Ascending aorta (tissue), 2 donors: ENCODE data around the gene CHRNB1. TPM values are rescaled to one million over a fixed set of nuclear protein-coding genes. Genes with fewer than 3 reads are reported as not detected.

Experiments used
- DNase-seq, 2 donors: peaks; one replicate each; pipeline ENCODE4 v3.0.0-alpha.2; 2019; ENCODE audit warnings: low spot score in 2 of 2
- H3K27ac ChIP-seq, 2 donors: fragments of 200-600 bp; sonication (generic); one replicate each; pipeline ENCODE4 v1.5.1; 2016 to 2017; ENCODE audit warnings: mild to moderate bottlenecking in 1 of 2
- H3K27me3 ChIP-seq: fragments of 200-600 bp; sonication (generic); one replicate; pipeline ENCODE4 v1.5.1; 2017
- H3K36me3 ChIP-seq, 2 donors: fragments of 200-600 bp; sonication (generic); one replicate each; pipeline ENCODE4 v1.5.1; 2016
- H3K4me1 ChIP-seq, 2 donors: fragments of 200-600 bp; sonication (generic); one replicate each; pipeline ENCODE4 v1.5.1; 2016 to 2017; ENCODE audit warnings: mild to moderate bottlenecking in 1 of 2
- H3K4me3 ChIP-seq, 2 donors: fragments of 200-600 bp; sonication (generic); one replicate each; pipeline ENCODE4 v1.5.1; 2016 to 2017; ENCODE audit warnings: mild to moderate bottlenecking in 1 of 2
- H3K9me3 ChIP-seq, 2 donors: fragments of 200-600 bp; sonication (generic); one replicate each; pipeline ENCODE4 v1.5.1; 2016
- CTCF ChIP-seq, 3 experiments: fragments of 200-600 bp in 2 of 3; fragments of 450-650 bp in 1 of 3; sonication (generic) in 2 of 3; IDR thresholded peaks; one replicate each; pipeline ENCODE4 v1.5.1; 2016 to 2019; ENCODE audit warnings: antibody characterized with exemption in 3 of 3, mild to moderate bottlenecking in 1 of 3, moderate library complexity in 1 of 3
- intact Hi-C: fragments of 100-400 bp; cut with DNase I; formaldehyde crosslinking; loops from one replicate; pipeline ENCODE4 v1.15.1; 2023
- total RNA-seq: library from RNA; depleted of rRNA; stranded (reverse); fragments of >200 nt; gene quantifications from one replicate; pipeline ENCODE4 v1.1.0, GENCODE V29; 2016

The CHRNB1 gene
- total RNA-seq, 1 donor from 2014 or later: 5.0 TPM

GRCh38 chr17:7442142-7442541, 2.7 kb upstream of the CHRNB1 start:
- Histone ChIP-seq H3K27me3 (peaks cover 18% of the 10 kb centered on the region), H3K4me1 (peaks cover 18 to 38% of the 10 kb centered on the region in 2 donors), H3K36me3 (no peaks in the 10 kb centered on the region), H3K27ac (no peak overlapping the region), H3K9me3 (no peaks in the 10 kb centered on the region), H3K4me3 (no peak overlapping the region)
- no peak for TF ChIP-seq CTCF (IDR thresholded peaks at IDR 0.05)
- intact Hi-C loops: no loop called here
- DNase-seq: no peak

GRCh38 chr17:7443499-7444485, 1.1 kb upstream of the CHRNB1 start:
- H3K4me3 ChIP-seq: no peak overlapping the region
- H3K36me3 ChIP-seq: no peaks in the 10 kb centered on the region
- no peak for DNase-seq
- H3K27ac ChIP-seq: peak overlapping the region in 1 of 2 donors; percentile 34
- TF ChIP-seq CTCF (IDR thresholded peaks at IDR 0.05): no peak
- H3K4me1 ChIP-seq: peaks cover 15 to 35% of the 10 kb centered on the region in 2 donors
- peaks cover 16% of the 10 kb centered on the region for H3K27me3 ChIP-seq
- intact Hi-C loops: no loop called here
- no peaks in the 10 kb centered on the region for H3K9me3 ChIP-seq

- Histone ChIP-seq H3K36me3 (no peaks in the 10 kb centered on the region), H3K9me3 (no peaks in the 10 kb centered on the region), H3K27ac (no peak overlapping the region), H3K4me3 (peak overlapping the region; percentile 60 to 62), H3K4me1 (peaks cover 10 to 21% of the 10 kb centered on the region in 2 donors), H3K27me3 (peaks cover 4% of the 10 kb centered on the region)
- no peak for TF ChIP-seq CTCF (IDR thresholded peaks at IDR 0.05)
- intact Hi-C loops: no loop called here
- no peak for DNase-seq
Measured at GRCh38 chr17:7445619-7445968, 733 bp downstream of the CHRNB1 start.

GRCh38 chr17:7448461-7448860, 3.6 kb downstream of the CHRNB1 start:
- peaks cover 4% of the 10 kb centered on the region for H3K27me3 ChIP-seq
- TF ChIP-seq CTCF (IDR thresholded peaks at IDR 0.05): no peak

GRCh38 chr17:7459961-7460545, 15.2 kb downstream of the CHRNB1 start:
- peak overlapping the region in 1 of 2 donors; percentile 53 for H3K27ac ChIP-seq

More at GRCh38 chr17:7448461-7448860, 3.6 kb downstream of the CHRNB1 start:
- Histone ChIP-seq H3K36me3 (no peaks in the 10 kb centered on the region), H3K27ac (no peak overlapping the region), H3K4me3 (no peak overlapping the region), H3K9me3 (no peaks in the 10 kb centered on the region), H3K4me1 (peaks cover 10 to 18% of the 10 kb centered on the region in 2 donors)
- no peak for DNase-seq
- intact Hi-C loops: no loop called here

More at GRCh38 chr17:7459961-7460545, 15.2 kb downstream of the CHRNB1 start:
- no peak for DNase-seq
- no peak for TF ChIP-seq CTCF (IDR thresholded peaks at IDR 0.05)
- intact Hi-C loops: no loop called here
- Histone ChIP-seq H3K4me1 (peaks cover 0 to 5% of the 10 kb centered on the region in 2 donors), H3K4me3 (no peak overlapping the region), H3K9me3 (no peaks in the 10 kb centered on the region), H3K27me3 (no peaks in the 10 kb centered on the region), H3K36me3 (peaks cover 32 to 34% of the 10 kb centered on the region in 2 donors)
